ENCODE data around the gene RBM18.

The RBM18 gene

DNA sequence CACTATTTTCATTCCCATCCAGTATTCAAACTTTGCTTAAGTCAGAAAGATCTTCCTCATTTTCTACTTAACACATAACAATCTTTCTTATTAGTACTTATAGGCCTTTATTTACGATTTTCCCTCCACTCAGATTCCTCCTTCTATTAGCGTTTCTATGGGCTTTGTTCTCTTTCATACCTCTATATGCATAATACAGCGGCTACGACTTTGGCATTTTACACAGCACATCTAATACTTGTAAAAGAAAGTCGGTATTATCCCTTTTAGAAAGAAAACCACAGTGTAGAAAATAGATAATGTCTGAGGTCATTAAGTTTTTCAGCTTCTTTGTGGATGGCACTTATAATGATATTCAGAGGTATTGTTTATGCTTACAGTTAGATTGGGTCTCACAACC lies 8.4 kb downstream of the RBM18 start:
- DNase-seq, result no peak

DNA sequence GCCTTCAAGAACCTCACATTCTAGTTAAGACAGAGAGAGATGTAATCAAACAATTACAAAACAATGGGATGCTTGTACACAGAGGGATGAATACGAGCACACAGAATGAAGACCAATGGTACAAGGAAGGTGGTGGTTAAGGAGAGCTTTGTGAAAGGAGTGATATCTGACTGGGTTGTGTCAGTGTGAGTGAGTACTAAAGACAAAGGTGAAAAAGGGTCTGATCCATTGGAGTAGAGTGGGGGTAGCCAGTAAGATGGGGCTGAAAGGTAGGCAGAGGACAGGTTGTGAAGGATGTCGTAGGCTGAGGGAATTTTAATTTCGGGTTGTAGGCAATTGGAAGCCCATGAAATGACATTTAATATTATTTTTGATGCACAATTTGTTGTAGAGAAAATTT lies 9.9 kb downstream of the RBM18 start:
- DNase-seq, result no peak

DNA sequence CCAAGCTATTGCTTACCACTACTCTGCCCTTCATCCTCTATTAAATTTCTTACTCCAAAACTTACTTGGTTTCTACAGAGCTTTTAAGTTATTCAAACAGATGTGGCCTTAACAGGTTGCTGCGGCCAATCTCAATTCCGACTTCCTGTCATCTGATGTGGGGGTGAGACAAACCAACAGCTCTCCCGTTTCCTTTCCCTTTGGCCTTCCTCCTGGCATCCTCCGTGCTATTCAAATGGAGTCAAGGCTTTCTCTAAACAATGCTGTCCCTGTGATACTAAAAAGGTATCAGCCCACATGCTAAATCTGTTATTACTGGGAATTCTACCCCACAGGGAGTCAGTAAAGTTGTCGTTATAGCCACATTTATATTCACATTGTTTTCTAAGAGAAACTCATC lies 11.8 kb downstream of the RBM18 start:
- no peak for DNase-seq

DNA sequence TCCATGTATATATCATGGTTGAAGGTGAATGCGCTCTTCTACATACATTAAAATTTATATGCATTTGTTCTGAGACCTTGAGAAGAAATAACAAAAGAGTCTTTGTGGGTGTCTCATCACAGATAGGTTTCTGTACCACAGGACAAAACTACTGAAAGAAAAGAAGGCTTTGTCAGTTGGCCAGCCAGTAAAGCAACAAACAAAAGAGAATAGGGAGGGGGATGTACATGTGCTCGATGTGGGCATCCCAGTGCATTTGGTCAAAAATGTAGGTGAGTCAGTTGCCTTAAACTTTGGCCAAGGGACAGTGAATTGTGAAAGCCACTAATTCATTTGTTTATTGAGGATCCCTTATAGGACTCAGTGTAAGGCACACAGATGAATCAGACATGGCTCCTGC lies 13.3 kb downstream of the RBM18 start:
- DNase-seq, result no peak

DNA sequence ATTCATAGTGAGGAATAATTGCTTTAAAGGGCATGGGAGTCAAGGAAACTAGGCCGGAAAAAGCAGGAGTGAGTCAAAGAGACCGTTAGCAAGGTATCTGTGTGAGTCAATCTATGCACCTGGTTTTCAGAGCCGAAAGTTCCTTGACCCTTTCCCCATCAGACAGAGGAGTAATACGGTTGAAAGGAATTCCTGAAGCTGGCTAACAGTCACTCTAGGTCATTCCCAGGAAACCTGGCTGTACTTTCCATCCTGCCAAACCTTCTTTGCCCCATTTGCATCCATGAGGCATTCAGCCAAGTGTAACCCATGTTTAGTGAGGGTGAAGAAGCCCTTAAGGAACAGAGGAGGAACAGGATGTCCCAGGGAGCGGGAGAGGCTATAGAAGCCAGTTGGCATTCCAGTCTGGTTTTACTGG lies 16.2 kb downstream of the RBM18 start:
- no peak for DNase-seq

DNA sequence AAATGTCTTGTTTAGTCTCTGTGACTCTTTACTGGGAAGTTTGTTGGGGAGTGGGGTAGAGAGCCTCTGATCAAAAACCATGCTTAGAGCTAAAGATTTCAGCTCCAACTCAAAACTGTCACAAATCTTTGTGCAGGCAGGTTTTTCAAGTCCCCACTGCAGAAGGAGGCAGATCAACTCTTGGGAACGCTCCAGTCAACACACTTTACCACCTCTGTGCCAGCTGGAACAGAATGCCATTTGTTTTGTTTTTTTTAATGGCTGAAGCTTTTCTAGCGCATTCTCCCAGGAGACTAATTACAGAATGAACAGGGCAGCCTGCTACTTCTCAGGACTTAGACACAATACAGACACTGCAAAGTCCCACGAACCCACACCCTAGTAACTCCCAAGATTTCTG lies 18.0 kb downstream of the RBM18 start:
- no peak for DNase-seq

DNA sequence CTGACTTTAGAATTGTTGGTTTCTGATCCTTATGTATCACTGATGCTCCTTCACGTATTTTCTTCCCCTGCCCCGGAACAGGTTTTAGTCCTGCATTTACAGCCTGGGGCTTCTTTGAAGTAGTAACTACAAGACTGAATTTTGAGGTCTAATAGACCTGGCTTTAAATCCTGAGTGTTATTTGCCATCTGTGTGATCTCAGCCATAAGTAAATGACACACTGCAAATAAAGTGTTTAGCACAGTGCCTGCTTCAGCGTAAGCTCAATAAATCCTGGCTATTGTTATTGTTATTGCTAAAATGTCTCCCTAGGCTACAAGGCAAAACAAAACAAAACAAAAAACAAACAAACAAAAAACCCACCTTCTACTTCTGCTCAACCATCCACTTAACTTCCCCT lies 20.3 kb downstream of the RBM18 start:
- DNase-seq, result no peak

DNA sequence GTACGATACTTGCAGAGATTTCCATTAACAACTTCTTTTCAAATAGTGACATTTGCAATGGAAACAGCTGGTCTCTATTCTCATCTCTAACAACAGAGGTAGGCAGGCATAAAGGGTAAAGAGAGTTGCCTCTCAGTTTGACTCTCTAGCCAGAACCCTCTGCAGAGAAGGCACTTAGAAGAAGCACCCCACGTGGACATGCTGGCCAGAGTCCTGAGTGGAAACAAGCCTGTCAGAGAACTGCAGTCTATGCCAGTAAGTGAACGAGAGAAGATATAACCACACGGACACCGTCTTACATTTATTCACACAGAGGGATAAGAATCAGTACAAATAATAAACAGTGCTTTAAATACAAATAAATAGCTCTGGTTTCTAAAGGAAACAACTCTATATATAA lies 24.9 kb downstream of the RBM18 start:
- DNase-seq, result no peak

DNA sequence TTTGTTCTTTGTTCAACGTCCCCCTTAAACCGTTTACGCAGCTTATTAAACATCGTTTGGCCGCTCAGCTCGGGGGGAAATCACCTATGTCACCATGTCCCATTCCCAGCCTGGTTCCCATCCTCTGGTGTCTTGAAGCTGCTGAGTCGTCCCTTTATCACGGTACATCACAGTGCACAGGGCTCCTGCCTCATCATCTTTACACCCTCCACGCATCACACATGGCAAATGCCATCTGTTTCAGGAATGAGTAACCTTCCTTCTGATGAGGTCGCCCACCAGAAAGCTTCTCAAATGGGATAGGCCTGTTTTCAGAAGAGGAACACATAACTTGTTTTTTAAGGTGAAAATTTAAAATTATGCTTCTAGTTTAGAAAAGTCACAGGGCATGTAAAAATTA lies 28.0 kb downstream of the RBM18 start:
- no peak for DNase-seq

DNA sequence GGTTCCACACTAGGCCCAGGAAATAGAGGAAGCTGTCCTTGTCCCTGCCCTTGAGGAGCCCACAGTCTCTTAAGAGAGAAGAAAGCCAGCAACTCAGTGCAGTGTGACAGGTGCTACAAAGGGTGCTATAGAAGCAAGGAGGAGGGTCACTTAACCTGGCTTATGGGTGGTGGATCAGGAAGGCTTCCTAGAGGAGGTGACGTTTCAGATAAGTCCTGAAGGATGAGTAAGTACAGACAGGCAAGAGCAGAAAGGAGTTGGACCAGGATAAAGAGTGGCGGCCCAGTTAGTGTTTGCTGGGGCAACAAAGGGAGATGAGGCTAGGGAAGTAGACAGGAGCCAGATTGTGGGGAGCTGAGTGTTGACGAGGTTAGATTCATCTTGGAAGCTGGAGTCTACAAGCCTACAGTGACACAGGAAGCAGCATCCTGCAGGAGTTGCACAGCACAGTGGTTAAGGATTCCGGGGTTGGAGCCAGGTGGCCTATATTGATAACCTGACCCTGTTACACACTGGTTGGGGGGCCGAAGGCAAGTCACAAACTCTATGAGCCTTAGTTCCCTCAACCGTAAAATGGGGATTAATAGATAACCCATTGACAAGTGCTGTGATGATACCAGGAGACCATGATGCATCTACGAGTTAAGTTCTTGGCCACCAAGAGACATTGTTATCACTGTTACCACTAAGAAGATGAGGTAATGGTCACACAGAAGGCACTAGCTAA lies 30.5 kb downstream of the RBM18 start:
- DNase-seq, result no peak

DNA sequence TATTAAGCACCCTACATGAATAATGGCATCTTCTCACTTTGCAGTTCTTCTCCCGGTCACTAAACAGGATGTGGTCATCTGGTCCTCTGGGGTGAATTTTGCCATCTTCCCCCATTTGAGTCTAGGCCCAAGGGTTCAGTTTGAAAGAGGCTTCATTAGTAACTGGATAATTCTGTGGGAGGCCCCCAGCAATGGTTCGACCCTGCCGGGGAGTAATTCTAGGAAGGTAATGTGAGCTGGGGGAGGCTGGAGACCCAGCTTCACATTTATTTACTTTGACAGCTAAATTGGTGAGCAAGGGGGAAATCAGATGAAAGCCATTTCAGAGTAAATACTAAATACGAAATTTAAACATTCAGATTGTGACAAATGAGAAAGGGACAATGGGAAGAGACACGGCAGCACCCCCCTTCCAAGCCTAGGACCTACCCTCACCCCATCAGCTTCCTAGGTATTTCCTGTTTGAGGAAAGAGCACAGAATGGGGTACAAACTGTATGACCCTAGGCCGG lies 31.8 kb downstream of the RBM18 start:
- DNase-seq, result no peak

DNA sequence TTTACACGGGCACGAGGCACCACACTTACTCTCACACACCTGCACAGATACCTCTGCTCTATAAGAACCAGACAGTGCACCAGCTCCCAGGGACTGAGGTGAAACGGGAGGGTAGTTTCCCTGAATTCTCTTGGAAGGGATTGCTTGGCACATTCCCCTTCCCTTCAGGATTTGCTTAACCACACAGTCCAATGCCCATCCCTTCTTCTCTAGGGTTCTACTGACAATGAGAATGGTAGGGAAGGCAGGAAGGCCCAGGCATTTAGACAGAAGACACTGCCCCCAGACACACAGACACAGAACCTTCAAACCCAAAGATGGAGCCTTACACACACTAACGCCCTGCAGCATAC lies 35.2 kb downstream of the RBM18 start:
- no peak for DNase-seq

DNA sequence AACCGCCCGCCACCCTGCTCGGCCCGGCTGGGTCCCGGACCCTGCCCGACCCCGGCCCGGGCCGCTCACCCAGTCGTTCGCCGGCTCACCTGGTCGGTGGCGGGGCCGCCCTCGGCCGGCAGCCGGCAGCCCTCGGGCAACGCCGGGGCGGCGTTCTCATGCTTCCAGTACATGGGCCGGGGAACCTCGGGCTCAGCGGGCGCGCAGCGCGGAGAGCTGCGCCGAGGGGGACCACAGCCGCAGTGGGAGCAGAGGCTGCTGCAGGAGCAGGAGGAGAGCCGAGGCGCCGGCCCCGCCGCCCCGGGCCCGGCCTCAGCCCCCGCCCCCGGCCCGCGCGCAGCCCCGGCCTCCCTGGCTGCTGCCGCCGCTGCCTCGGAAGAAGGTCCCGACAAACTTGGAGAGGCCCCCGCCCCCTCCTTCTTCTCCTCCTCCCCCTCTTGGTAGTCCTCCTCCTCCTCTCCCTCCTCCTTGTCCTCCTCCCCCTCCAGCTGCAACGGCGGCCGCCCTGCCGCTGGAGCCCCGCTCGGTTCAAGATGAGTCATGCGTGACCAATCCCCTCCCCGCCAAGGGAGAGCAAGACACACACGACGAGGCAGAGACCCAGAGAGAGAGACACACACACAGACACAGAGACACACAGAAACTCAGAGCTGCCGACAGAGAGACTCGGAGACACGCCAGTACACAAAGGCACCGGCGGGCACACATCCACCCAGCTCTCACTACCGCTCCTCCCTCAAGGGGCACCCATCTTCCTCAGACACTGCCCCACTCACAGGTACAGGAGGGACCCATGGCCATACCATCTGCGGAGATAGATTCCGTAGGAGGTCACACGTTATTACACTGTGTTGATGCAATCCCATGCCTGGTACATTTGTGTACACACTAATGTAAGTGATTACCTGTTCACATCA lies 35.8 kb downstream of the RBM18 start, which contains the start of gene LHX6:
Gene LHX6 (minus strand): TSS at position 390 of the 917 bp plus-strand sequence. CDS start 217 bp downstream, at position 173.
- no peak for DNase-seq

DNA sequence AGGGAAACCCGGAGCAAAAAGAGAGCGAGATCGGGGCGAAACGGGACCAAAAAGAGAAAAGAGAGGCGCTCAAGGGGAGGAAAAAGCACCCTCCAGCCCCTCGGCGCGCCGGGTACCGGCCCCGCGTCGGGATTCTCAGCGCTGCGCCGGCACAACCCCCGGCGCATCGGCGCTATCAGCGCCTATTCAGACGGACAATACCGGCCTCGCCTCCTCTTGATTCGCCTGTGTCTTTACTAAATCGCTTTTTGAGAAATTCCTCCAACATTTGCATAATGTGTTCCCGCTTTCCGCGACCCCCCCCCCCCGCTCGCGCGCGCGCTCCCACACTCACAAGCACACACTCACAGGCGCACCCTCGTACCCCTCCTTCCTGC lies 36.5 kb downstream of the RBM18 start:
- no peak for DNase-seq

DNA sequence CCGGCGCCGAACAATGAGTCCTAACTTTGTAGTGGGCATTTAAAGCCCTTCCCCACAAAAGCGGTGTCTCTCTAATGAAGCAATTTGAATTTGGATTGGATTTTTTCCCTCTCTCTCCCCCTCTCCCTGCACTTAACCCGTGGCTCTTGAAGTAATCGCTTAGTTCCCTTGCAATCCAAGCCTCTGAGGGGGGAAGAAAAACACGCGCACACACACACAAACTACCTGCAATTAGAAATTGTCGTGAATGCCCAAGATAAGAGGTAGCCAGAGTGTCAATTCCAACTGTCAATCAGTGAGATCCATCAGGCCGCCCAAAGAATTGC lies 37.1 kb downstream of the RBM18 start:
- DNase-seq, result no peak

DNA sequence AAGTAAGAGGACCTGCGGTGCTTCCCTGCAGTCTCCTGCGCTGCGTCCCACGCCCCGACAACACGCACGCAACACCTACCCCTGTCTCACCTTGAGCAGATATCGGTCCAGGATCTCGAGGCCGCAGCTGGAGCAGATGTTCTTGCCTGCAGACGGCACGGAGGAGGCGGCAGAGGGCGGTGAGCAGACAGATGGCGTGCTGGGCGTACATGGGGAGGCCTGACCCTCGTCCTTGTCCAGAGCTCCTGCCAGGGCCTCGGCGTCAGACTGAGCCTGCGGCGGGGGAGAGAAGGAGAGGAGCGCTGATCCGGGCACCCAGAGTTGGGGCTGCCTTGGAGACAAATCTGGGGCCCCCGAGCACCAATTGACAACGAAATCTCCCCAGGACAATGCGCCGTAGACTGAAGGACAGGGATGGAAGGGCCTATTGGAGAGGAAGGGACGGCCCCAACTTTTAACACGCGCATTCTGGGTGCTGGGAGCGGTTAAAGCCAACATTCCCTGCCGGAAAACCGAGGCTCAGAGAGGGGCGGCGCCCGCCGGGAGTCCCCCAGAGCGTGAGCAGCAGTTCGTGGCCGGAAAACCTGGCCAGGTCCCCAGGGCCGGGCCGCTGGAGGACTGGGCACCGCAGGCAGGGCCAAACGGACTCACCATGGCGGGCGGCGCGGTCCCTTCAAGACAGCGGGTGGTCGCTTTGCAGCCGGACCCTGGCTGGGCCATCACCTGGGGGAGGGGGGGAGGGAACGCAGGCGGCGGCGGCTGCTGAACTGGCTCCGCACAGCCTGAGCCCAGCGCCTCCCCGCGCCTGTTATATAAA lies 37.7 kb downstream of the RBM18 start:
- no peak for DNase-seq

DNA sequence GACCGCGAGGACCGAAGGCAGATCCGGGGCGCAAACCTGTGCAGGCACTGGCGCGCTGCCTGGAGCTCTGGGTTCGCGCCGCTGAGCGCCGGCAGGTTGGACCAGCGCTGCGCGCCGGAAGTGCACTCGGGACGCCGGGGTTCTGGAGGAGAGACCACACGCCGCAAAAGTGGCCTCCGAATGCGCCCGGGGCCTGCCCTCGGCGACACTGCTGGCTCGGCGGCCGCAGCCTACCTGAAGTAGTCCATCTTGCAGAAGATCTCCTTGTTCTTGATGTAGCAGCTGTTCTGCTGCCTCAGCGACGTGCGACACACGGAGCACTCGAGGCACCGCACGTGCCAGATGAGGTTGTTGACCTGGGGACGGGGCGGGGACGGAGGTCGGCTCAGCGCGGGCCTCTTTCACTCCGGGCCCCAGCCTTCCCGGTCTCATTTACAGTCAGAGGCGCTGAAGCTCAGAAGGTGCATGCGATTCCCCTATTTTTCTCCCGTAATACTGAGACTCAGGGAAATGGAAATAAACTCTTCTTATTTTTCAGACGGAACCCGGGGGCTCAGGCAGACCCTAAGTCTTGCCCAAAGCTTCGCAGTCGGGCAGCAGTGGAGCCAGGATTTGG lies 38.4 kb downstream of the RBM18 start:
- no peak for DNase-seq

DNA sequence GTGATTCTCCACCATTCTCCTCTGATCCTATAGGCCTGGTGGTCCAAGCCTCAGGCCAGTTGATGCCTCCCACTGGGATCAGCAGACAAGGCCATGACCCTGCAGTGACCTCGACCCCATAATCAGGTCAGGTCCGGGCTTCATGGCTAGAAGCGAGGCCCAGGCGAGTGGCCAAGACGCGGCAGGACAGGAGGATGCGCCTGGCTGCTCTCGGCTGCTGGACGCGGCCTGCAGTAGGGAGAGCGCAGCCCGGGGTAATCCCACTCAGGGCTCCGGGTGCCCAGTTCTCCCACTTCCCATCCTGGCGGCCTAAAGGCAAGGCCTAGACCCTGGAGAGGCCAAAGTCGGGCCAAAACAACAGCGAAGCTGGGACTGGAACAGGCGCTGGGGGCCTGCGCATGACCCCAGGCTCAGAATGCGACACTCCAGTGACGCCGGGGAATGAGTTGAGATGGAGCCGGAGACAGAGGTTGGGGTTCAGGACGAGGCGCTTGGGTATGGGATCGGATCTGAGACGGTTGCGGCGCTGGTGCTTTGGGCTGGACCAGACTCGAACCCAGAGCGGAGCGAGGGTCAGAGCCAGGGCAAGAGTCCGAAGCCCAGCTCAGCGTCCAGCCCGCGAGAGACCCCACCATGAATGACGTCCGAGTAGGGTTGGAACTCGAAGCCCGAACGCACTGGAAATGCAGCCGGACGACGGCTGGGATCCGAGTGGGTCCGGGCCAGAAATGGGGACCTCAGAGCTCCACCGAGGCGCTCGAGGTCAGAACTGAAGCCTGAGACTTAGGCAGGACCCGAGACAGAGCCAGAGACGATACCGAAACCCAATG lies 39.1 kb downstream of the RBM18 start:
- no peak for DNase-seq

DNA sequence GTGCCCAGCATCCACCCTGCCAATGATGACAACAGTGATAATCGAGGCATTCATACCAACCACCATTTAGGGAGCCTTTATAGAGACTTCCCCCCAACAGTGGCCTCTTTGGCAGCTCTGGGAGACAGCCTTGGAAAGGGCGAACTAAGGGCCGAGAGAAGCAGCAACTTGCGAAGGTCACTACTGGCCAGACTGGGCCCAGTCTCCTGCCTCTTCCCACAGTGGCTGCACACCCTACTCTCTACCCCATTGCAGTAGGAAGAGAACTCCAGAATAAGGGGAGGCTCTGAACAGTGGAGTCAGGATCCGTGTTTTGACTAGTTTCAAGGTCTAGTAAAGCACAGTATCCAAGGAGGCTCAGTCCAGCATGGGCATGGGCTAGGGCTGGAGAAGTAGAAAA lies 41.2 kb downstream of the RBM18 start:
- DNase-seq, result no peak

DNA sequence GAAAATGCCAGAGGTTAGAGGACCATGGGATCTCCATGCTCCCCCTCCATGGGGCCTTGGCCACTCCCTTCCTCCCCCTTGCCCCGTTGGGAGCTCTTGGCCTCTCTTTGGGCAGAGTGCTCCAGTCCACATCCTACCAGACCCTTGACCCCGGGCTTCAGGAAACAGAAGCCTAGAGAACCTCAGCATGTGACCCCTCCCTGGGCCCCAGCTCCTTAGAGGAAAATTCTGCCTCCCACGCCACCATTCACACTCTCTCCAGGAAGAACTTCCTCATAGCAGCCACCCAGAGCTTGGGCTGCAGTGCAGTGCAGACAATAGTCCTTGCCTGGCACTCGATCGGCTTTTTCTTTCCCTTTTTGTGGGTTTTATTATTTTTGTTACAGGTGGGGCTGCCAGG lies 41.8 kb downstream of the RBM18 start:
- DNase-seq, result no peak

DNA sequence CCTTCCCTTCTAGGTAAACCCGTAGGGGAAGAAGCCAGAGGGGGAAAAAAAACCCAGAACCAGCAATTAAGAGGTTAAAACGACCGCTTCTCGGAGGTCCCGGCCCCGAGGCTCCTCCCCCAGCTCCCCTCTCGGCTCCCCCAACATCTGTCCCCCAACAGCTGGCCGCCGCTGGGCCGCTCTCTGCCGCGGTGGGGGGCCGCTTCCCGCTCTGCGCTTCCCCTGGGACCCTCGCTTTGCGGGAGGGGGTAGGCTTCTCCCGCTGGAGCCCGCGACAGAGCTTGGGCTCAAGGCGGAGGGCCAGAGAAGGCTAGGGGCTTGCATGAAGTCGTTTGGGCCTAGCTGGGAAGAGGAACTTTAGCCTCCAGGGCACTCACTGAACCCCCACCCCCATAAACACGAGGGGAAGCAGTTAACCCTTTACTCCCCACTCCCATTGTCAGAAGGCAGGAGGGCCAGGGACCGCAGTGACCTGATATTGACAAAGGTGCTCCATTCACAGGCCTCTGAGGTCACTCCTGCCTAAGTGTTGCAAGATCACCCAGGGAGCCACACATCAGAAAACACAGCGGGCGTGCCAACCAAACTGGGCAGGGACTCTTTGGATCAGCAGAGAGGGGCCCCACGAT lies 43.3 kb downstream of the RBM18 start:
- no peak for DNase-seq

Data from kidney glomerular epithelial cell (primary cell).